AG10803 (cell line): Measurements from ENCODE around the gene PRR13.

Source experiments
- DNase-seq: peaks from one replicate; pipeline ENCODE4 v3.0.0; 2010; ENCODE audit warnings: low read depth
- H3K4me3 ChIP-seq: 2 replicates; pipeline ENCODE4 v1.5.1; 2011; ENCODE audit warnings: mild to moderate bottlenecking, low read length, control low read depth
- TF ChIP-seq, protein P1 (sequence below): conservative IDR thresholded peaks from 2 replicates; pipeline ENCODE4 v1.5.1; 2011; ENCODE audit warnings: mild to moderate bottlenecking, low read length, control low read depth, inconsistent platforms

PRR13 gene

GRCh38 chr12:53493610-53494391, 52.3 kb downstream of the PRR13 start:
- peak overlapping the region; percentile 67 for H3K4me3 ChIP-seq
- DNase-seq: no peak
- TF ChIP-seq, protein P1, sequence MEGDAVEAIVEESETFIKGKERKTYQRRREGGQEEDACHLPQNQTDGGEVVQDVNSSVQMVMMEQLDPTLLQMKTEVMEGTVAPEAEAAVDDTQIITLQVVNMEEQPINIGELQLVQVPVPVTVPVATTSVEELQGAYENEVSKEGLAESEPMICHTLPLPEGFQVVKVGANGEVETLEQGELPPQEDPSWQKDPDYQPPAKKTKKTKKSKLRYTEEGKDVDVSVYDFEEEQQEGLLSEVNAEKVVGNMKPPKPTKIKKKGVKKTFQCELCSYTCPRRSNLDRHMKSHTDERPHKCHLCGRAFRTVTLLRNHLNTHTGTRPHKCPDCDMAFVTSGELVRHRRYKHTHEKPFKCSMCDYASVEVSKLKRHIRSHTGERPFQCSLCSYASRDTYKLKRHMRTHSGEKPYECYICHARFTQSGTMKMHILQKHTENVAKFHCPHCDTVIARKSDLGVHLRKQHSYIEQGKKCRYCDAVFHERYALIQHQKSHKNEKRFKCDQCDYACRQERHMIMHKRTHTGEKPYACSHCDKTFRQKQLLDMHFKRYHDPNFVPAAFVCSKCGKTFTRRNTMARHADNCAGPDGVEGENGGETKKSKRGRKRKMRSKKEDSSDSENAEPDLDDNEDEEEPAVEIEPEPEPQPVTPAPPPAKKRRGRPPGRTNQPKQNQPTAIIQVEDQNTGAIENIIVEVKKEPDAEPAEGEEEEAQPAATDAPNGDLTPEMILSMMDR: no peak
